HEK293 (cell line): ENCODE results near the gene HTT.

Source experiments
- CTCF ChIA-PET: fragments of 350-600 bp; formaldehyde crosslinking; extraction: SDS; loops from one replicate; lab custom pipeline; 2021; ENCODE audit warnings: antibody characterized with exemption; lab: Yijun Ruan, JAX
- POLR2A ChIA-PET: fragments of 300-600 bp; formaldehyde crosslinking; extraction: SDS; loops from one replicate; lab custom pipeline; 2020; ENCODE audit warnings: antibody characterized with exemption, inconsistent platforms; lab: Yijun Ruan, JAX
- H3K27ac ChIP-seq: fragments of 200-500 bp; sonication (Bioruptor generic); 2 replicates; pipeline ENCODE4 v1.5.1; 2014; ENCODE audit warnings: low read depth, low read length, control low read depth, inconsistent platforms; ENCODE audit errors: extremely low read depth
- H3K36me3 ChIP-seq, 2 experiments: fragments of 200-500 bp in 1 of 2; sonication (Bioruptor generic) in 1 of 2; 1 replicate in 1 of 2; 2 replicates in 1 of 2; pipeline ENCODE4 v1.5.1; 2014 to 2017; ENCODE audit warnings: inconsistent platforms in 2 of 2, low read length in 2 of 2; ENCODE audit not compliant: control insufficient read depth in 2 of 2, insufficient read depth in 1 of 2
- H3K4me1 ChIP-seq: fragments of 200-500 bp; sonication (Bioruptor generic); 2 replicates; pipeline ENCODE4 v1.5.1; 2014; ENCODE audit warnings: mild to moderate bottlenecking, low read length, inconsistent platforms; ENCODE audit not compliant: control insufficient read depth, insufficient read depth
- H3K4me3 ChIP-seq: 2 replicates; pipeline ENCODE4 v1.5.1; 2011; ENCODE audit warnings: low read depth, mild to moderate bottlenecking, control low read depth, low read length, moderate library complexity
- H3K9me3 ChIP-seq: fragments of 200-500 bp; sonication (Bioruptor generic); 2 replicates; pipeline ENCODE4 v1.5.1; 2014; ENCODE audit warnings: low read depth, low read length, inconsistent platforms; ENCODE audit not compliant: control insufficient read depth, insufficient read depth
- BCL11A ChIP-seq: fragments of 450-650 bp; formaldehyde crosslinking; IDR thresholded peaks from 2 replicates; pipeline ENCODE4 v1.5.1; 2016; ENCODE audit warnings: low read depth, missing biosample characterization, missing genetic modification characterization
- HOXA7 ChIP-seq: sonication (generic); formaldehyde crosslinking; IDR thresholded peaks from 2 replicates; pipeline ENCODE4 v1.8.1; 2022; ENCODE audit warnings: missing genetic modification reagents, borderline replicate concordance
- PRDM1 ChIP-seq: fragments of 450-650 bp; formaldehyde crosslinking; IDR thresholded peaks from 2 replicates; pipeline ENCODE4; 2016; ENCODE audit warnings: missing biosample characterization, missing genetic modification characterization
- PRDM6 ChIP-seq: fragments of 450-650 bp; formaldehyde crosslinking; IDR thresholded peaks from 2 replicates; pipeline ENCODE4 v1.5.1; 2017; ENCODE audit warnings: missing biosample characterization, missing genetic modification characterization
- SP7 ChIP-seq: fragments of 450-650 bp; formaldehyde crosslinking; IDR thresholded peaks from 2 replicates; pipeline ENCODE4 v1.5.1; 2016; ENCODE audit warnings: missing biosample characterization, missing genetic modification characterization
- TRIM28 ChIP-seq: IDR thresholded peaks from 2 replicates; pipeline ENCODE4 v1.6.1; 2011; ENCODE audit warnings: low read length, control low read depth, borderline replicate concordance
- ZFP3 ChIP-seq: fragments of 450-650 bp; formaldehyde crosslinking; IDR thresholded peaks from 2 replicates; pipeline ENCODE4 v1.5.1; 2016; ENCODE audit warnings: low read depth, missing biosample characterization, missing genetic modification characterization
- ZNF138 ChIP-seq: fragments of 450-650 bp; formaldehyde crosslinking; IDR thresholded peaks from 2 replicates; pipeline ENCODE4 v1.5.1; 2016; ENCODE audit warnings: missing biosample characterization, missing genetic modification characterization, borderline replicate concordance
- ZNF146 ChIP-seq: fragments of 450-650 bp; formaldehyde crosslinking; IDR thresholded peaks from 2 replicates; pipeline ENCODE4 v1.5.1; 2016; ENCODE audit warnings: missing biosample characterization, missing genetic modification characterization
- ZNF174 ChIP-seq: fragments of 450-650 bp; formaldehyde crosslinking; IDR thresholded peaks from 2 replicates; pipeline ENCODE4 v1.5.0; 2017; ENCODE audit warnings: missing biosample characterization, mild to moderate bottlenecking, missing genetic modification characterization
- ZNF175 ChIP-seq: fragments of 450-650 bp; formaldehyde crosslinking; IDR thresholded peaks from 2 replicates; pipeline ENCODE4 v1.5.1; 2016; ENCODE audit warnings: missing biosample characterization, missing genetic modification characterization
- ZNF26 ChIP-seq: fragments of 450-650 bp; formaldehyde crosslinking; IDR thresholded peaks from 2 replicates; pipeline ENCODE4 v1.5.1; 2016; ENCODE audit warnings: missing biosample characterization, missing genetic modification characterization
- ZNF302 ChIP-seq: fragments of 450-650 bp; formaldehyde crosslinking; IDR thresholded peaks from 2 replicates; pipeline ENCODE4 v1.5.1; 2016; ENCODE audit warnings: missing biosample characterization, missing genetic modification characterization, low read depth
- ZNF311 ChIP-seq: fragments of 450-650 bp; formaldehyde crosslinking; IDR thresholded peaks from 2 replicates; pipeline ENCODE4 v1.5.1; 2017; ENCODE audit warnings: missing biosample characterization, missing genetic modification characterization, borderline replicate concordance
- ZNF548 ChIP-seq: fragments of 450-650 bp; formaldehyde crosslinking; IDR thresholded peaks from 2 replicates; pipeline ENCODE4 v1.5.1; 2016; ENCODE audit warnings: missing biosample characterization, missing genetic modification characterization
- ZNF645 ChIP-seq: fragments of 450-650 bp; formaldehyde crosslinking; IDR thresholded peaks from 2 replicates; pipeline ENCODE4; 2016; ENCODE audit warnings: missing biosample characterization, missing genetic modification characterization
- ZNF692 ChIP-seq: fragments of 450-650 bp; formaldehyde crosslinking; IDR thresholded peaks from 2 replicates; pipeline ENCODE4 v1.5.1; 2016; ENCODE audit warnings: missing biosample characterization, missing genetic modification characterization
- TF ChIP-seq, protein P1 (sequence below): fragments of 450-650 bp; formaldehyde crosslinking; IDR thresholded peaks from 2 replicates; pipeline ENCODE4 v1.5.1; 2017; ENCODE audit warnings: missing biosample characterization, missing genetic modification characterization

Gene HTT

DNA sequence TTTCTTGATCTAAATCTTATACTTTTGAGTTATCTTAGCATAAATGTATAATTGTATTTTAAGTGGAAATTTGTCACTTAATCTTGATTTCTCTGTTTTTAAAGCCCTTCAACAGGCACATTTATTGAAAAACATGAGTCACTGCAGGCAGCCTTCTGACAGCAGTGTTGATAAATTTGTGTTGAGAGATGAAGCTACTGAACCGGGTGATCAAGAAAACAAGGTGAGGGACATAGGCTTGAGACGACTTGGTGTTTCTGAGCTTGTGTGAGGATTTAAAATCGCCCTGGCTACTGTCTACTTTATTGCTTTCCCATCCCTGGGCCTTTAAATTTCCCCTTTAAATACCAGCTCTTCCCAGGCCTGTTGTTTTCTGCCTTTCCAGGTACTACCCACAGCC lies 55.7 kb downstream of the HTT start:
- TF ChIP-seq ZNF26 (tag by site-specific recombination) (no peak), ZNF645 (tag by site-specific recombination) (no peak), BCL11A (tag by site-specific recombination) (no peak), ZNF302 (tag by site-specific recombination) (no peak), PRDM6 (no peak), HOXA7 (CRISPR knock-in tag) (no peak)
- TF ChIP-seq, protein P1, sequence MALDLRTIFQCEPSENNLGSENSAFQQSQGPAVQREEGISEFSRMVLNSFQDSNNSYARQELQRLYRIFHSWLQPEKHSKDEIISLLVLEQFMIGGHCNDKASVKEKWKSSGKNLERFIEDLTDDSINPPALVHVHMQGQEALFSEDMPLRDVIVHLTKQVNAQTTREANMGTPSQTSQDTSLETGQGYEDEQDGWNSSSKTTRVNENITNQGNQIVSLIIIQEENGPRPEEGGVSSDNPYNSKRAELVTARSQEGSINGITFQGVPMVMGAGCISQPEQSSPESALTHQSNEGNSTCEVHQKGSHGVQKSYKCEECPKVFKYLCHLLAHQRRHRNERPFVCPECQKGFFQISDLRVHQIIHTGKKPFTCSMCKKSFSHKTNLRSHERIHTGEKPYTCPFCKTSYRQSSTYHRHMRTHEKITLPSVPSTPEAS (tag by site-specific recombination), result no peak
- H3K9me3 ChIP-seq, result no peaks in the 10 kb centered on the region
- peaks cover 15 to 92% of the 10 kb centered on the region in 2 experiments for H3K36me3 ChIP-seq
- CTCF ChIA-PET, result interaction anchor here (1.0 kb wide), 1 partner anchor 19 kb away, joined by 3 read pairs; no protein-coding TSS in a partner anchor
- H3K4me1 ChIP-seq, result no peaks in the 10 kb centered on the region
- no peak overlapping the region for H3K27ac ChIP-seq
- POLR2A ChIA-PET, result no interaction called here
- no peak overlapping the region for H3K4me3 ChIP-seq

DNA sequence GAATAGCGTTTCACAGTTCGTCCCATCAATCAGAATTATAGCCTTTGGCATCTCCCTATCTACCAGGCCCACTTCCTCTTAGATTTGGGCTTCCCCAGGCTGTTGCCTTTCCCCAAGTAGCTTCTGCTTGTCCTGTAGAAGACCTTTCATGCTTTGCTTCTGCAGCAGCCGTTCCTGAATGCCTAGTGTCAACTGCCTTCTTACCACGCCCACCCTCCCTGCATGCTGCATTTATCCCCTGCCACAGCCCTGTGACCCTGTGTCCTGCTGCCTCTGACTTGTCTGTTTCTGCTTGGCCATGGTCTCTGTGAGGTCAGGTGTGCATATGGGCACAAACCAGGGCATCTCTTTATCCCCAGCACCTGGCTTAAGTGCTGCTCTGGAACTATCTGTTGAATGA lies 56.3 kb downstream of the HTT start:
- no peaks in the 10 kb centered on the region for H3K4me1 ChIP-seq
- POLR2A ChIA-PET, result no interaction called here
- no peak overlapping the region for H3K27ac ChIP-seq
- no peaks in the 10 kb centered on the region for H3K9me3 ChIP-seq
- peaks cover 15 to 90% of the 10 kb centered on the region in 2 experiments for H3K36me3 ChIP-seq
- no peak for TF ChIP-seq ZNF311 (tag by site-specific recombination)
- no peak for TF ChIP-seq ZNF174 (tag by site-specific recombination)
- TF ChIP-seq SP7 (tag by site-specific recombination), result no peak
- TF ChIP-seq ZNF138 (tag by site-specific recombination), result no peak
- no peak for TF ChIP-seq ZNF146 (tag by site-specific recombination)
- no peak for TF ChIP-seq TRIM28
- no peak for TF ChIP-seq ZFP3
- no peak for TF ChIP-seq ZNF175 (tag by site-specific recombination)
- TF ChIP-seq ZNF548 (tag by site-specific recombination), result no peak
- TF ChIP-seq ZNF692, result no peak
- TF ChIP-seq PRDM1 (tag by site-specific recombination), result no peak
- CTCF ChIA-PET, result interaction anchor here (1.0 to 1.4 kb wide), 2 partner anchors 18 to 24 kb away, joined by 3 read pairs; no protein-coding TSS in a partner anchor
- H3K4me3 ChIP-seq, result no peak overlapping the region
